Thyroid gland (tissue), 4 donors: ENCODE measurements around the gene GBE1.

ENCODE experiments used
- CTCF ChIP-seq, 6 experiments: fragments of 200-600 bp in 3 of 6; fragments of 450-650 bp in 3 of 6; sonication (generic) in 3 of 6; IDR thresholded peaks; one replicate each; pipeline ENCODE4 v1.5.1; 2016 to 2019; ENCODE audit warnings: antibody characterized with exemption in 6 of 6, mild to moderate bottlenecking in 2 of 6, inconsistent platforms in 1 of 6, moderate library complexity in 1 of 6
- POLR2A ChIP-seq, 2 donors: fragments of 450-650 bp; IDR thresholded peaks; one replicate each; pipeline ENCODE4 v1.6.1; 2017; ENCODE audit warnings: antibody characterized with exemption in 2 of 2, mild to moderate bottlenecking in 2 of 2, moderate library complexity in 1 of 2

GRCh38 chr3:81684751-81685395, 76.6 kb downstream of the GBE1 start:
- TF ChIP-seq CTCF (IDR thresholded peaks at IDR 0.05) (no peak), POLR2A (IDR thresholded peaks at IDR 0.05) (no peak)
